B cell (primary cell): Measurements from ENCODE around the gene STX2. TPM values are rescaled to one million over a fixed set of nuclear protein-coding genes. Genes with fewer than 3 reads are reported as not detected.

Experiments used
- ATAC-seq: fragments of 200-7000 bp; cut with Tn5 transposase; one replicate; pipeline ENCODE4 v1.10.0; 2021; ENCODE audit warnings: low read depth, mild to moderate bottlenecking, moderate number of reproducible peaks, moderate library complexity
- CTCF ChIA-PET: fragments of 350-600 bp; sonication (Branson Sonifier 250); formaldehyde crosslinking; loops from one replicate; lab custom pipeline; 2021; ENCODE audit warnings: antibody characterized with exemption, inconsistent platforms; lab: Charles Lee
- POLR2A ChIA-PET: fragments of 350-600 bp; sonication (Branson Sonifier 250); formaldehyde crosslinking; loops from one replicate; lab custom pipeline; 2021; ENCODE audit warnings: antibody characterized with exemption; lab: Charles Lee
- DNase-seq: peaks from one replicate; pipeline ENCODE4 v3.0.0; 2013
- H2AFZ ChIP-seq: 2 replicates; pipeline ENCODE4 v1.6.1; 2012; ENCODE audit warnings: mild to moderate bottlenecking, low read depth, low read length; ENCODE audit not compliant: insufficient read depth, poor library complexity, severe bottlenecking
- H3K27ac ChIP-seq, 2 donors: 1 replicate in 1 of 2; 2 replicates in 1 of 2; pipeline ENCODE4 v1.5.1; 2012 to 2013; ENCODE audit warnings: low read length in 2 of 2, mild to moderate bottlenecking in 2 of 2, moderate library complexity in 1 of 2
- H3K27me3 ChIP-seq, 4 experiments: fragments of 200-600 bp in 1 of 4; sonication (generic) in 1 of 4; replicated peaks in 1 of 4; 1 replicate in 2 of 4; 2 replicates in 2 of 4; pipeline versions ENCODE4 v1.6.1 to v1.7.0; 2013 to 2016; ENCODE audit warnings: low read length in 3 of 4, mild to moderate bottlenecking in 2 of 4, mixed read lengths in 1 of 4, moderate library complexity in 1 of 4; ENCODE audit not compliant: insufficient read depth in 4 of 4, control insufficient read depth in 3 of 4; ENCODE audit errors: control extremely low read depth in 1 of 4
- H3K36me3 ChIP-seq, 2 experiments: replicated peaks in 1 of 2; 1 replicate in 1 of 2; 2 replicates in 1 of 2; pipeline versions ENCODE4 v1.6.1 to v1.7.1; 2013; ENCODE audit warnings: low read length in 1 of 2; ENCODE audit not compliant: insufficient read depth in 2 of 2, control insufficient read depth in 1 of 2; ENCODE audit errors: control extremely low read depth in 1 of 2, extremely low read depth in 1 of 2
- H3K4me1 ChIP-seq, 2 donors: fragments of 200-600 bp in 1 of 2; sonication (generic) in 1 of 2; 1 replicate in 1 of 2; 2 replicates in 1 of 2; pipeline versions ENCODE4 v1.5.1 to v1.6.1; 2013 to 2017; ENCODE audit warnings: low read length in 2 of 2; ENCODE audit not compliant: control insufficient read depth in 2 of 2, insufficient read depth in 2 of 2
- H3K4me2 ChIP-seq: replicated peaks from 2 replicates; pipeline ENCODE3; 2012; ENCODE audit warnings: mild to moderate bottlenecking, low read depth, low read length; ENCODE audit not compliant: poor library complexity, severe bottlenecking
- H3K4me3 ChIP-seq, 5 experiments: fragments of 200-600 bp in 1 of 5; sonication (generic) in 1 of 5; 1 replicate in 3 of 5; 2 replicates in 2 of 5; pipeline versions ENCODE4 v1.5.1 to v1.7.0; 2011 to 2016; ENCODE audit warnings: low read length in 4 of 5, mild to moderate bottlenecking in 4 of 5, low read depth in 2 of 5, control low read depth in 1 of 5, moderate library complexity in 1 of 5; ENCODE audit not compliant: insufficient read depth in 1 of 5; ENCODE audit errors: control extremely low read depth in 1 of 5, extremely low read depth in 1 of 5
- H3K79me2 ChIP-seq: fragments of 200-600 bp; sonication (generic); one replicate; pipeline ENCODE4 v1.6.0; 2016; ENCODE audit warnings: low read length; ENCODE audit not compliant: control insufficient read depth, insufficient read depth
- H3K9ac ChIP-seq: fragments of 200-600 bp; sonication (generic); 2 replicates; pipeline ENCODE4 v1.6.1; 2017; ENCODE audit warnings: mild to moderate bottlenecking, low read length, moderate library complexity
- H3K9me3 ChIP-seq, 3 donors: one replicate each; pipeline versions ENCODE4 v1.6.1 to v1.7.1; 2013; ENCODE audit warnings: low read length in 2 of 3; ENCODE audit not compliant: control insufficient read depth in 2 of 3, insufficient read depth in 1 of 3; ENCODE audit errors: control extremely low read depth in 1 of 3
- H4K20me1 ChIP-seq: 2 replicates; pipeline ENCODE4 v1.6.0; 2012; ENCODE audit warnings: mild to moderate bottlenecking, low read length; ENCODE audit not compliant: insufficient read depth, control insufficient read depth, poor library complexity, severe bottlenecking
- H3K27ac Mint-ChIP-seq: one replicate; pipeline ENCODE4 v1.8.0; 2021; ENCODE audit warnings: mixed read lengths
- H3K27me3 Mint-ChIP-seq: one replicate; pipeline ENCODE4 v1.8.0; 2021; ENCODE audit warnings: mixed read lengths
- H3K4me1 Mint-ChIP-seq: one replicate; pipeline ENCODE4 v1.8.0; 2021; ENCODE audit warnings: mixed read lengths
- H3K4me3 Mint-ChIP-seq: one replicate; pipeline ENCODE4 v1.8.0; 2021; ENCODE audit warnings: mixed read lengths
- H3K9me3 Mint-ChIP-seq: one replicate; pipeline ENCODE4 v1.8.0; 2022; ENCODE audit warnings: mixed read lengths; ENCODE audit not compliant: insufficient read depth
- EZH2 ChIP-seq: IDR thresholded peaks from 2 replicates; pipeline ENCODE4 v1.6.1; 2012; ENCODE audit warnings: borderline replicate concordance, low read depth, mild to moderate bottlenecking, moderate library complexity, low read length; ENCODE audit not compliant: insufficient read depth, poor library complexity, severe bottlenecking
- WGBS: methylation state at CpG from one replicate; pipeline ENCODE4 v1.1.5; 2013; ENCODE audit warnings: missing lambda C conversion rate; ENCODE audit not compliant: insufficient coverage; 5-methylcytosine and 5-hydroxymethylcytosine counted together
- intact Hi-C: fragments of 100-400 bp; cut with micrococcal nuclease; formaldehyde crosslinking; loops from one replicate; pipeline ENCODE4 v1.10.0; 2022
- polyA plus RNA-seq: library from polyadenylated mRNA; depleted of rRNA; stranded (reverse); fragments of >200 nt; gene quantifications from 2 replicates; pipeline ENCODE4 v1.2.3, GENCODE V29; 2012
- total RNA-seq, 2 donors: library from RNA; stranded (reverse); fragments of 120-200 nt in 1 of 2; gene quantifications; 1 replicate in 1 of 2; 2 replicates in 1 of 2; pipeline versions ENCODE4 v1.2.3 to v1.2.4, GENCODE V29; 2013 to 2022
- TF ChIP-seq, protein P1 (sequence below): fragments of 200-600 bp; IDR thresholded peaks from one replicate; pipeline ENCODE4 v1.8.0; 2022; ENCODE audit warnings: antibody characterized with exemption, mild to moderate bottlenecking

Gene STX2
- total and polyA plus RNA-seq, 2 donors (not counting 1 experiment from before 2014, with no cell fraction given): 12.7 to 19.8 TPM

DNA sequence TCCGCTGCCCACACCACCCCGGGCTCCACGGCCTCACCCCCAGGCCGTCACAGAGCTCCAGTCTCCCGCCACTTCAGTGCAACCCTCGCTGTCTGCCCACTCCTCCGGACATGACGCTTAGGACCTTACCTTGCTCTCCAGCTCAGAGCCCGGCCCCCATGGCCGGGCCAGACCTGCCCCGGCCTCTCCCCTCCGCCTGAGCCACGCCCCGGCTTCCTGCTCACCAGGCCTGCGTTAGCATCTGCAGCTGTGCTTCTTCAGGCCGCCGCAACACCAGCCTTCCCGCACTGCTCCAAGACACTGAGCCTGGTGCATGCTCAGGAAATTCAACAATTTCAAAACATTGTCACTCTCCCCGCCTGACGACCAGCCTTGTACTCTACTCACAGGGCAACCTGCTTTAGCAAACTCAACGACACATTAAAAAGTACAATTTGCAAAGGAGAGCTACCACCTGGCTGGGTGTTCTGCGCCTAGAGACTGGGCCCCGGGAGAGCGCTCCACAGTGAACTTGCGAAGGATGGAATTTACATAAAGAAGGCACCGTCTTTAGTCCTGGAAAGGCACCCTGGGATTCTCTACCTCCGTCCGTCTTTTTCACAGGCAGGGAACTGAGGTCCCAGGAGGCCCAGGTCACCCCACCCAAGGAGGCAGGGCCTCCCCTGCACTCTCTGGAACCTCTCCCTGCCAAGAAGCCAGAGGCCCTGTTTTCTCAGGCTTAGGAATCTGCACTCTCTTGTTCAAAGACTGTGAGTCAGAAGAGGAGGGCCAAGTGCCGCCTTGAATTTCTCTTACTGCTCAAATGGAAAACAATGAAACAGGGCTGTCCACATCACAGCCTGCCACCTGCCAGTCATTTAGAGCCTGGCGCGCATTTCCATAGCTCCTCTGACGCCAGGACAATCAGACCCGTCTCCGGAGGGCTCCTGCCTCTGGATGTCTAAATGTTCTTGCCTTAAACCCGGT is 51.3 kb downstream of the STX2 start:
- Histone ChIP-seq H3K4me2 (no peak overlapping the region), H3K4me1 (no peaks in the 10 kb centered on the region), H3K9me3 (peaks cover 0 to 29% (median 15%) of the 10 kb centered on the region in 3 donors), H3K79me2 (no peaks in the 10 kb centered on the region), H3K4me3 (no peak overlapping the region), H3K36me3 (no peaks in the 10 kb centered on the region), H2AFZ (no peak overlapping the region), H3K27me3 (no peaks in the 10 kb centered on the region), H3K9ac (no peak overlapping the region), H4K20me1 (no peaks in the 10 kb centered on the region), H3K27ac (no peak overlapping the region)
- peaks cover 7% of the 10 kb centered on the region for H3K9me3 Mint-ChIP-seq
- no peak for ATAC-seq
- TF ChIP-seq EZH2: no peak
- TF ChIP-seq, protein P1, sequence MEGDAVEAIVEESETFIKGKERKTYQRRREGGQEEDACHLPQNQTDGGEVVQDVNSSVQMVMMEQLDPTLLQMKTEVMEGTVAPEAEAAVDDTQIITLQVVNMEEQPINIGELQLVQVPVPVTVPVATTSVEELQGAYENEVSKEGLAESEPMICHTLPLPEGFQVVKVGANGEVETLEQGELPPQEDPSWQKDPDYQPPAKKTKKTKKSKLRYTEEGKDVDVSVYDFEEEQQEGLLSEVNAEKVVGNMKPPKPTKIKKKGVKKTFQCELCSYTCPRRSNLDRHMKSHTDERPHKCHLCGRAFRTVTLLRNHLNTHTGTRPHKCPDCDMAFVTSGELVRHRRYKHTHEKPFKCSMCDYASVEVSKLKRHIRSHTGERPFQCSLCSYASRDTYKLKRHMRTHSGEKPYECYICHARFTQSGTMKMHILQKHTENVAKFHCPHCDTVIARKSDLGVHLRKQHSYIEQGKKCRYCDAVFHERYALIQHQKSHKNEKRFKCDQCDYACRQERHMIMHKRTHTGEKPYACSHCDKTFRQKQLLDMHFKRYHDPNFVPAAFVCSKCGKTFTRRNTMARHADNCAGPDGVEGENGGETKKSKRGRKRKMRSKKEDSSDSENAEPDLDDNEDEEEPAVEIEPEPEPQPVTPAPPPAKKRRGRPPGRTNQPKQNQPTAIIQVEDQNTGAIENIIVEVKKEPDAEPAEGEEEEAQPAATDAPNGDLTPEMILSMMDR: no peak
- no peak overlapping the region for H3K4me3 Mint-ChIP-seq
- intact Hi-C loops: no loop called here
- no peaks in the 10 kb centered on the region for H3K27me3 Mint-ChIP-seq
- no peak for DNase-seq
- POLR2A ChIA-PET: no interaction called here
- H3K4me1 Mint-ChIP-seq: no peaks in the 10 kb centered on the region
- CTCF ChIA-PET: no interaction called here
- 97% methylated on average over 35 of the region's 35 CpGs for WGBS
- no peak overlapping the region for H3K27ac Mint-ChIP-seq

DNA sequence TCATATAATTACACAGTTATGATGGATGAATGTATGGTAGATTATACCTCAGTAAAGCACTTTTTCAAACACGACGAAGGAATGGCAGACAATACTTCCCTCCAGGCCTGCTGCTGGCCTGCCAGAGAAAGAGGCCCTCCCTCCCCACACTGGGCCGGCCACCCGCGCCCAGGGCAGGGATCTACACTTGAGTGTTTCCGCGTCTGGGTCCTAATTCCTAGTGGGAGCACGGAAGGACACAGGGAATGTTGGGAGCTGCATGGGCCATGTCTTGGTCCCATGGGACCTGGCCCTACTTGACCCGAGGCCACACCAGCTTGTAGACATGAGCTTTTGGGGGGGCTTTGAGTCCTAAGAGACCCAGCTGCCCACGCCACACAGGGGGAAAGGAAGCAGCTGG is 52.0 kb downstream of the STX2 start:
- no peaks in the 10 kb centered on the region for H3K79me2 ChIP-seq

More for the DNA sequence above, 52.0 kb downstream of the STX2 start:
- Histone ChIP-seq H3K4me2 (no peak overlapping the region), H3K9ac (no peak overlapping the region), H3K27ac (no peak overlapping the region), H3K4me1 (no peaks in the 10 kb centered on the region), H3K4me3 (no peak overlapping the region), H3K27me3 (no peaks in the 10 kb centered on the region), H3K36me3 (no peaks in the 10 kb centered on the region), H2AFZ (no peak overlapping the region), H4K20me1 (no peaks in the 10 kb centered on the region), H3K9me3 (peaks cover 0 to 29% (median 15%) of the 10 kb centered on the region in 3 donors)
- intact Hi-C loops: no loop called here
- ChIA-PET POLR2A (no interaction called here), CTCF (no interaction called here)
- Mint-ChIP-seq H3K27ac (no peak overlapping the region), H3K27me3 (no peaks in the 10 kb centered on the region), H3K4me3 (no peak overlapping the region), H3K4me1 (no peaks in the 10 kb centered on the region), H3K9me3 (peaks cover 7% of the 10 kb centered on the region)
- DNase-seq (no peak), ATAC-seq (no peak)
- 88% methylated on average over 8 of the region's 10 CpGs for WGBS
- TF ChIP-seq, protein P1: no peak
- no peak for TF ChIP-seq EZH2
